HG03045 (cell line): Measurements from ENCODE around the gene ECI2.
"Not testable (repeated sequence)": the region's sequence is repeated elsewhere in the genome, so short reads cannot be mapped to it uniquely, and the experiment has no call there.

Source experiments
- ATAC-seq: cut with Tn5 transposase; IDR thresholded peaks from one replicate; pipeline ENCODE4 v1.9.1; 2021; ENCODE audit warnings: mild to moderate bottlenecking, moderate library complexity; ENCODE audit not compliant: unreplicated experiment

ECI2 gene

GRCh38 chr6:4103929-4104328, 31.4 kb downstream of the ECI2 start:
- ATAC-seq = no peak

- ATAC-seq = no peak
These were observed 32.6 kb downstream of the ECI2 start for GRCh38 chr6:4102687-4103244.

GRCh38 chr6:4101298-4101697, 34.1 kb downstream of the ECI2 start:
- ATAC-seq = no peak

GRCh38 chr6:4100655-4101054, 34.7 kb downstream of the ECI2 start:
- no peak for ATAC-seq

- no peak for ATAC-seq
These were observed 42.1 kb downstream of the ECI2 start for GRCh38 chr6:4093288-4093687.

GRCh38 chr6:4091941-4092340, 43.4 kb downstream of the ECI2 start:
- no peak for ATAC-seq

- not testable (repeated sequence) for ATAC-seq
These were observed 45.3 kb downstream of the ECI2 start for GRCh38 chr6:4090043-4090442.

GRCh38 chr6:4088704-4089103, 46.7 kb downstream of the ECI2 start:
- no peak for ATAC-seq

- ATAC-seq = no peak
These were observed 50.1 kb downstream of the ECI2 start for GRCh38 chr6:4085332-4085700.

GRCh38 chr6:4084444-4085331, 50.7 kb downstream of the ECI2 start:
- ATAC-seq = no peak

GRCh38 chr6:4078691-4079471, 56.5 kb downstream of the ECI2 start, which contains the start of gene FAM217A:
FAM217A (minus strand) TSS chr6:4079137; CDS start chr6:4077414, 1,723 bp downstream.
- no peak for ATAC-seq

- ATAC-seq = no peak
These were observed 60.7 kb downstream of the ECI2 start for GRCh38 chr6:4074478-4075235.

GRCh38 chr6:4071330-4071729, 64.0 kb downstream of the ECI2 start:
- ATAC-seq = no peak

GRCh38 chr6:4069199-4069598, 66.2 kb downstream of the ECI2 start:
- ATAC-seq = no peak

GRCh38 chr6:4067673-4068072, 67.7 kb downstream of the ECI2 start:
- no peak for ATAC-seq

- no peak for ATAC-seq
These were observed 69.2 kb downstream of the ECI2 start for GRCh38 chr6:4066029-4066755.
